K562 (cell line): Measurements from ENCODE around the gene IL23A. TPM values are rescaled to one million over a fixed set of nuclear protein-coding genes. Genes with fewer than 3 reads are reported as not detected.

Experiments used
- ASH1L ChIP-seq: fragments of 450-650 bp; IDR thresholded peaks from 2 replicates; pipeline ENCODE4 v1.6.1; 2018; ENCODE audit warnings: borderline replicate concordance, mild to moderate bottlenecking, low read depth; ENCODE audit not compliant: partially characterized antibody
- ETV6 ChIP-seq, 3 experiments: fragments of 150-350 bp in 1 of 3; sonication (generic) in 1 of 3; formaldehyde crosslinking in 1 of 3; IDR thresholded peaks; 2 replicates each; pipeline versions ENCODE4 v1.6.1 to v1.8.0; 2014 to 2022; ENCODE audit warnings: borderline replicate concordance in 2 of 3, low read depth in 2 of 3, antibody characterized with exemption in 1 of 3, low read length in 1 of 3, mild to moderate bottlenecking in 1 of 3, missing genetic modification reagents in 1 of 3
- FIP1L1 ChIP-seq: fragments of 200-400 bp; formaldehyde crosslinking; IDR thresholded peaks from 2 replicates; pipeline ENCODE4 v1.6.1; 2018; ENCODE audit warnings: mild to moderate bottlenecking, low read depth, low read length; ENCODE audit not compliant: poor library complexity, severe bottlenecking
- KDM4B ChIP-seq, 2 experiments: fragments of 450-650 bp in 1 of 2; sonication (generic) in 1 of 2; IDR thresholded peaks; 2 replicates each; pipeline ENCODE4 v1.6.1; 2016 to 2017; ENCODE audit warnings: borderline replicate concordance in 2 of 2, antibody characterized with exemption in 1 of 2, low read depth in 1 of 2, mild to moderate bottlenecking in 1 of 2
- NFE2L1 ChIP-seq: fragments of 450-650 bp; IDR thresholded peaks from 2 replicates; pipeline ENCODE4 v1.6.1; 2016; ENCODE audit warnings: missing genetic modification characterization, low read depth, mild to moderate bottlenecking, missing compliant biosample characterization, moderate library complexity, borderline replicate concordance
- PTBP1 ChIP-seq: fragments of 200-400 bp; formaldehyde crosslinking; IDR thresholded peaks from 2 replicates; pipeline ENCODE4 v1.6.1; 2017; ENCODE audit warnings: low read depth, low read length
- SMAD4 ChIP-seq: fragments of 250-450 bp; sonication (Bioruptor Pico); conservative IDR thresholded peaks from 2 replicates; pipeline ENCODE4 v1.8.0; 2021; ENCODE audit warnings: inconsistent platforms, mild to moderate bottlenecking, moderate library complexity
- THAP7 ChIP-seq: fragments of 250-450 bp; sonication (Bioruptor Pico); IDR thresholded peaks from 2 replicates; pipeline ENCODE4 v1.5.0; 2021
- ZBTB11 ChIP-seq, 3 experiments: fragments of 200-800 bp in 1 of 3; fragments of 250-450 bp in 1 of 3; fragments of 450-650 bp in 1 of 3; sonication (Bioruptor Pico) in 1 of 3; sonication (Bioruptor generic) in 1 of 3; formaldehyde crosslinking in 1 of 3; IDR thresholded peaks; 2 replicates each; pipeline versions ENCODE4 v1.6.1 to v1.8.0; 2016 to 2022; ENCODE audit warnings: mild to moderate bottlenecking in 2 of 3, missing genetic modification characterization in 2 of 3, missing compliant biosample characterization in 1 of 3, moderate library complexity in 1 of 3
- polyA plus RNA-seq, 8 experiments: library from polyadenylated mRNA; depleted of rRNA in 4 of 8; stranded (reverse) in 5 of 8; unstranded in 3 of 8; fragments of >200 nt; fragmentation: Nextera tagmentation in 2 of 8; fragmentation: Illumina TruSeq in 1 of 8; extraction: Ambion mirVana in 2 of 8; extraction: Trizol in 1 of 8; gene quantifications; 2 replicates each; pipeline versions ENCODE4 v1.2.1 to v1.2.3, GENCODE V29; 2011 to 2014; ENCODE audit warnings: inconsistent platforms in 1 of 8, missing spikeins in 1 of 8
- total RNA-seq, 7 experiments: library from RNA; depleted of rRNA in 6 of 7; stranded (reverse); fragments of >200 nt in 6 of 7; fragmentation: Illumina TruSeq in 2 of 7; extraction: Trizol in 2 of 7; gene quantifications; 2 replicates each; pipeline versions ENCODE4 v1.2.1 to v1.2.3, GENCODE V29; 2011 to 2021; ENCODE audit warnings: low replicate concordance in 1 of 7
- TF ChIP-seq, protein P1 (sequence below): fragments of 450-650 bp; IDR thresholded peaks from 2 replicates; pipeline ENCODE4 v1.6.1; 2018; ENCODE audit not compliant: partially characterized antibody
- TF ChIP-seq, protein P2 (sequence below): sonication (generic); formaldehyde crosslinking; IDR thresholded peaks from 2 replicates; pipeline ENCODE4 v1.8.0; 2022; ENCODE audit warnings: mild to moderate bottlenecking, missing genetic modification reagents
- TF ChIP-seq, protein P3 (sequence below), 2 experiments: IDR thresholded peaks; 2 replicates each; pipeline ENCODE4 v1.6.1; 2011; ENCODE audit warnings: borderline replicate concordance in 1 of 2, control low read depth in 1 of 2, low read depth in 1 of 2, low read length in 1 of 2, mild to moderate bottlenecking in 1 of 2, mixed read lengths in 1 of 2, moderate library complexity in 1 of 2; ENCODE audit not compliant: insufficient read depth in 1 of 2, insufficient read length in 1 of 2, poor library complexity in 1 of 2, severe bottlenecking in 1 of 2; ENCODE audit errors: extremely low read depth in 1 of 2

Gene IL23A
- total and polyA plus RNA-seq, 9 of the 15 experiments (the other 6 are each of a cell fraction or from before 2014, with no cell fraction given), result 4.4 to 37.2 (median 9.6) TPM

- TF ChIP-seq THAP7 (CRISPR knock-in tag), result no peak
- TF ChIP-seq ASH1L, result no peak
- TF ChIP-seq FIP1L1, result peak; percentile 92
- no peak for TF ChIP-seq ETV6 (IDR thresholded peaks at IDR 0.05; ENCODE audit: borderline replicate concordance in 1 of 2, low read depth in 2 of 2, low read length in 1 of 2)
- no peak for TF ChIP-seq ETV6 (CRISPR knock-in tag; IDR thresholded peaks at IDR 0.05; ENCODE audit: borderline replicate concordance)
- TF ChIP-seq PTBP1, result no peak
- TF ChIP-seq, protein P1, sequence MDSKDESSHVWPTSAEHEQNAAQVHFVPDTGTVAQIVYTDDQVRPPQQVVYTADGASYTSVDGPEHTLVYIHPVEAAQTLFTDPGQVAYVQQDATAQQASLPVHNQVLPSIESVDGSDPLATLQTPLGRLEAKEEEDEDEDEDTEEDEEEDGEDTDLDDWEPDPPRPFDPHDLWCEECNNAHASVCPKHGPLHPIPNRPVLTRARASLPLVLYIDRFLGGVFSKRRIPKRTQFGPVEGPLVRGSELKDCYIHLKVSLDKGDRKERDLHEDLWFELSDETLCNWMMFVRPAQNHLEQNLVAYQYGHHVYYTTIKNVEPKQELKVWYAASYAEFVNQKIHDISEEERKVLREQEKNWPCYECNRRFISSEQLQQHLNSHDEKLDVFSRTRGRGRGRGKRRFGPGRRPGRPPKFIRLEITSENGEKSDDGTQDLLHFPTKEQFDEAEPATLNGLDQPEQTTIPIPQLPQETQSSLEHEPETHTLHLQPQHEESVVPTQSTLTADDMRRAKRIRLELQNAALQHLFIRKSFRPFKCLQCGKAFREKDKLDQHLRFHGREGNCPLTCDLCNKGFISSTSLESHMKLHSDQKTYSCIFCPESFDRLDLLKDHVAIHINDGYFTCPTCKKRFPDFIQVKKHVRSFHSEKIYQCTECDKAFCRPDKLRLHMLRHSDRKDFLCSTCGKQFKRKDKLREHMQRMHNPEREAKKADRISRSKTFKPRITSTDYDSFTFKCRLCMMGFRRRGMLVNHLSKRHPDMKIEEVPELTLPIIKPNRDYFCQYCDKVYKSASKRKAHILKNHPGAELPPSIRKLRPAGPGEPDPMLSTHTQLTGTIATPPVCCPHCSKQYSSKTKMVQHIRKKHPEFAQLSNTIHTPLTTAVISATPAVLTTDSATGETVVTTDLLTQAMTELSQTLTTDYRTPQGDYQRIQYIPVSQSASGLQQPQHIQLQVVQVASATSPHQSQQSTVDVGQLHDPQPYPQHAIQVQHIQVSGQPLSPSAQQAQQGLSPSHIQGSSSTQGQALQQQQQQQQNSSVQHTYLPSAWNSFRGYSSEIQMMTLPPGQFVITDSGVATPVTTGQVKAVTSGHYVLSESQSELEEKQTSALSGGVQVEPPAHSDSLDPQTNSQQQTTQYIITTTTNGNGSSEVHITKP, result no peak
- peak in 1 of 2 experiments; percentile 50; a peak in 1 of 4 replicates for TF ChIP-seq KDM4B (IDR thresholded peaks at IDR 0.05; ENCODE audit: borderline replicate concordance in 2 of 2, low read depth in 1 of 2)
- TF ChIP-seq, protein P2, sequence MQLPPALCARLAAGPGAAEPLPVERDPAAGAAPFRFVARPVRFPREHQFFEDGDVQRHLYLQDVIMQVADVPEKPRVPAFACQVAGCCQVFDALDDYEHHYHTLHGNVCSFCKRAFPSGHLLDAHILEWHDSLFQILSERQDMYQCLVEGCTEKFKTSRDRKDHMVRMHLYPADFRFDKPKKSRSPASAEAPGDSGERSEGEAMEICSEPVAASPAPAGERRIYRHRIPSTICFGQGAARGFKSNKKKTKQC, result peak; percentile 56
- TF ChIP-seq NFE2L1 (tag), result no peak
- TF ChIP-seq SMAD4, result 0 out of 2 replicates have a peak, but pooled peaks have one; percentile 17
- peak in 1 of 3 experiments; percentile 89; a peak in 2 of 6 replicates for TF ChIP-seq ZBTB11 (CRISPR knock-in tag; IDR thresholded peaks at IDR 0.05)
- TF ChIP-seq, protein P3, sequence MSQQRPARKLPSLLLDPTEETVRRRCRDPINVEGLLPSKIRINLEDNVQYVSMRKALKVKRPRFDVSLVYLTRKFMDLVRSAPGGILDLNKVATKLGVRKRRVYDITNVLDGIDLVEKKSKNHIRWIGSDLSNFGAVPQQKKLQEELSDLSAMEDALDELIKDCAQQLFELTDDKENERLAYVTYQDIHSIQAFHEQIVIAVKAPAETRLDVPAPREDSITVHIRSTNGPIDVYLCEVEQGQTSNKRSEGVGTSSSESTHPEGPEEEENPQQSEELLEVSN (IDR thresholded peaks at IDR 0.05; ENCODE audit: borderline replicate concordance in 1 of 2, extremely low read depth in 1 of 2, insufficient read depth in 1 of 2, insufficient read length in 1 of 2, low read depth in 1 of 2, low read length in 1 of 2, poor library complexity in 1 of 2, severe bottlenecking in 1 of 2), result peak; percentile 72
Observed at GRCh38 chr12:56315622-56316473, 22.8 kb upstream of the IL23A start, which contains the start of gene CNPY2 (continued).
